GM21381 (cell line): Measurements from ENCODE around the gene USP11.

Source experiments
- ATAC-seq: cut with Tn5 transposase; IDR thresholded peaks from one replicate; pipeline ENCODE4 v1.9.1; 2021; ENCODE audit warnings: mild to moderate bottlenecking, moderate library complexity; ENCODE audit not compliant: unreplicated experiment

The USP11 gene

DNA sequence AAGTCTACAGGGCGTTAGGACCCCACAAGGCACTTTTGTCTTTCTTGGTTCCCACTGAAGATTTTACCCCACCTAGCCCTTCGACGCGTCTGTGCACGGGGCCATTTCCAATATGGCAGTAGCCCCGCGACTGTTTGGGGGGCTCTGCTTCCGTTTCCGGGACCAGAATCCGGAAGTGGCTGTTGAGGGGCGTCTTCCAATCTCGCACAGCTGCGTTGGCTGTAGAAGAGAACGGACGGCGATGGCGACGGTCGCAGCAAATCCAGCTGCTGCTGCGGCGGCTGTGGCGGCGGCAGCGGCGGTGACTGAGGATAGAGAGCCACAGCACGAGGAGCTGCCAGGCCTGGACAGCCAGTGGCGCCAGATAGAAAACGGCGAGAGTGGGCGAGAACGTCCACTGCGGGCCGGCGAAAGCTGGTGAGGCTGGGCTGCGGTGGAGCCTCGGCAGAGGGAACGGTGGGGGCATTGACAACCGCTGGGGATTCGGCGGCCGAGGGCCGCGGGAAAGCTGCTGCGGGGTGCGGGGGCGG, at the start of gene USP11:
Gene USP11, plus strand, starts transcription at position 207 of the 530 bp plus-strand sequence. Its CDS starts 35 bp downstream, at position 242.
- peak; percentile 7 for ATAC-seq

- no peak for ATAC-seq
These were observed 48.3 kb upstream of the USP11 start for GRCh38 chrX:47184486-47184885.

DNA sequence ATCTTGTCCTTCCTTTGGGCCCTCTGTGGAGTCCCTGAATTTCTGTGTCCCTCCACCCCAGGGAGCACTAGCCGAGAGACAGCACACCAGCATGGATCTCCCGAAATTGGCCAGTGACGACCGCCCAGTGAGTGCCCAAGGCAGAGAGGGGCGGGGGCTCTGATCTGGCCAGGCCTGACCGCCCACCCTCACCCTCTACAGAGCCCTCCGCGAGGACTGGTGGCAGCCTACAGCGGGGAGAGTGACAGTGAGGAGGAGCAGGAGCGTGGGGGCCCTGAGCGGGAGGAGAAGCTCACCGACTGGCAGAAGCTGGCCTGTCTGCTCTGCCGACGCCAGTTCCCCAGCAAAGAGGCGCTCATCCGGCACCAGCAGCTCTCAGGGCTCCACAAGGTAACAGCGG, 47.6 kb upstream of the USP11 start:
- ATAC-seq, result no peak

DNA sequence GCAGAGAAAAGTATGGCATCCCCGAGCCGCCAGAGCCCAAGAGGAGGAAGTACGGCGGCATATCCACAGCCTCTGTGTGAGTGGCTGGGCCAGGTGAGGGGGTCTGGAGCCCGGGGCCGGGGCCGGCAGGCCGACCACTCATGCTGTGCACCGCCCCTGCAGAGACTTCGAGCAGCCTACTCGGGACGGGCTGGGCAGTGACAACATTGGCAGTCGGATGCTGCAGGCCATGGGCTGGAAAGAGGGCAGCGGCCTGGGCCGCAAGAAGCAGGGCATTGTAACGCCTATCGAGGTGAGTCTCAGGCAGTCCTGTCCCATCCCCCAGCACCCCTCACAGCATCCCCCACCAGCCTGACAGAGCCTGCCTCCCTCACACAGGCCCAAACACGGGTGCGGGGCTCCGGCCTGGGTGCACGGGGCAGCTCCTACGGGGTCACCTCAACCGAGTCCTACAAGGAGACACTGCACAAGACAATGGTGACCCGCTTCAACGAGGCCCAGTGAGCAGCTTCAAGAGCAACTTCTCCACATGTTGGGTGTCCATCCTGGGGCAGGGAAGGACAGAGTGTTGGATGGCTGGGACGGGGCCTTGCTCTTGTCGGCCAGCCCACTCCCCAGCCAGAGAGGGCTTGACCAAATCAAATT, 46.6 kb upstream of the USP11 start:
- no peak for ATAC-seq

- no peak for ATAC-seq
These were observed 45.6 kb upstream of the USP11 start for GRCh38 chrX:47187106-47187677.

DNA sequence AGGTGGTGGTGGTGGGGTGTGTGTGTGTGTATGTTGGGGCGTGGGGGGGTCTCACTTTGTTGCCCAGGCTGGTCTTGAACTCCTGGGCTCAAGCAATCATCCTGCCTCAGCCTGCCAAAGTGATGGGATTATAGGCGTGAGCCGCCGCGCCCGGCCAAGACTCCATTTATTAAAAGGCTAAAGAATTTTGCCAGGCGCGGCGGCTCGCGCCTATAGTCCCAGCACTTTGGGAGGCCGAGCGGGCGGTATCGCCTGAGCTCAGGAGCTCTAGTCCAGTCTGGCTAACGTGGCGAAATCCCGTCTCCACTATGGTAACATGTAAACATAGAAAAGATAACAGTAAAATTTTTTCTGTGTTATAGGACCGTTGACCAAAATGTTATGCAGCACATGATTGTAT, 42.9 kb upstream of the USP11 start:
- no peak for ATAC-seq

GRCh38 chrX:47190445-47191269, 42.2 kb upstream of the USP11 start:
- ATAC-seq, result peak; percentile 63

DNA sequence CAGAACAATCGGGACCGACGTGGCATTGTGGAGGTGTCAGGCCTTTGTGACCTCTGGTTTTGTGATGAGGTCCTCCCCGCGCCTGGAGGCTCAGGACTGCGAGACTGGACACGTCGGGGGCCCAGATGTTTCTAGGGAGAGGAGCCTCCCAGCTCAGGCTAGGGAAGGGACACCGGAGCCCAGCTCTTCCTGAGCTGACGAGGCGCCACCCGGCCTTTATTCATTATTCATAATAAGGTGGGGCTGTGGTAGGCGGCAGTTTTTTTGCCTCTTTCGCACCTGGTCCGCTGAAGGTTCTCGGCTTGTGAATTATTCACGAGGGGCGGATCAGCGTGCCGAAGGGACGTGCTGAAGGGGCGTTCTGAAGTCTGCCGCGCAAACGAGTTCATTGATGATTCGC, 41.5 kb upstream of the USP11 start:
- ATAC-seq, result no peak

DNA sequence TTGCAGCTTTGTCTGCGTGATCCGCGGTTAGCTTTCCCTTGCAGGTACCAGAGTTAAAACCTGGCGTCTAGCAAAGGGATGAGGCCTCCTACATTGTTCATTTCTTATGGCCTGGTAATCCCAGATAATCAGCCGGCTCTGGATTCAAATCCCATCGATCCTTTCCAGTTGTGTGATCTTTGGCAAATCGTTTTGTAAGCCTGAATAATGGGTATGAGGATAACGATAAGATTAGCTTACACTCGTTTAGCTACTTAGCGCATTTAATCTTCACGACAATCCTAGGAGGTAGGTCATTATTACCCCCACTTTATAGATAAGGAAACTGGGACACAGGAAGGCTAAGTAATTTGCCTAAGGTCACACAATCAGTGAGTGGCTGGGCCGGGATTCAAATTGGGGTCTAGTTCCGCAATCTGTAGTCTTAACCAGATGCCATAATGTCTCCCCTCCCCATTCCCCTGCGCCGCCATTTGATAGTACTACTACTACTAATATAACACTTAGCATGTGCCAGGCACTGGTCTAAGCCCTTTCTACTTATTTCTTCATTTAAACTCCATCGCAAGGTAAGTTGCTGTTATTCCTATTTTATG, 40.9 kb upstream of the USP11 start:
- no peak for ATAC-seq

- peak; percentile 65 for ATAC-seq
These were observed 39.2 kb upstream of the USP11 start, which contains the start of gene UBA1 for GRCh38 chrX:47193475-47194193. Gene UBA1 (plus strand): TSS chrX:47193829. CDS start chrX:47198803, 4,974 bp downstream.

DNA sequence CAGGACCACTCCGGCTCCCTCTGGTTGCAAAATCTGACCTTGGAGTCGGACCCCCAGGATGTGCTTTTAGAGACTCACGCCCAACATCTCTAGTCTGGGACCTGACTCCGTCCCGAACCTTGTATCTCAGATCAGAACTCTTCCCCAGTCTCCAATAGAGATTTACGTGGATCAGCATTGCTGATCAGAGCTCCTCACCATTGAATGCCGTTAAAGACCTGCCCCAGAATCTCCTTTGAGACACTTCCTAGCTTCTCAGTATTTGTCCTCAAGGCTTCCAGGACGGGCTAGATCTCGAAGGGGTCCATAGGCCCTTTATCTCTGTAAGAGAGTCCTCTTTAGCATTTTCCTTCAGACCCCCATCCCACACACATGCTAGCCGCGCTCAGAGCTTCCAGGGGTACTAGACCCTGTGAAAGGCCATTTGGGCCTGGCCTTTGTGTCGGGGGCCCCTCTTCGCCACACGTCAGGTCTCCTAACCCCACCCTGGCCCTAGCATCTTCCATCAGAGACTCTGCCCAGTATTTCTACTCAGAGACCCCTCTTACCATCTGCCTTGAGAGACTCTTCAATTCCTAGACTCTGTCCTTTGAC, 38.5 kb upstream of the USP11 start:
- ATAC-seq, result no peak

DNA sequence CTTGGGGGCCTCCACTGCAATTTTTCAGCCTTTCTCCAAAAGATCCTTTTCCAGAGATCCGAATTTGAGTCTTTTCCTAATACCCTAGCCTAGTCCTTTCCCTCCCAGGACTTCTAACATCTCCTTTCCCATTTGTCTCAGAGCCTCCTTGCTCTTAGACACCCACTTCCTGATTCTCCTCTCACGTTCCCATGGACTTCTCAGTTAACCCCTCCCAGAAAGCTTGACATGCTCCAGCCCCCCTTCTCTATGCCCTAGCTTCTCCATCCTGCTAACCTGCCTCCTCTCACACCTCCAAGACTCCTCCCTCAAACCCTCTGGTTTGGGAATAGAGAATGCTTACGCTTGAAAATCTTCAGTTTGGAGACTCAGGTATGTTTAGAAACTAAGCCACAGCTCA, 36.7 kb upstream of the USP11 start:
- no peak for ATAC-seq

GRCh38 chrX:47197526-47197925, 35.3 kb upstream of the USP11 start:
- no peak for ATAC-seq

DNA sequence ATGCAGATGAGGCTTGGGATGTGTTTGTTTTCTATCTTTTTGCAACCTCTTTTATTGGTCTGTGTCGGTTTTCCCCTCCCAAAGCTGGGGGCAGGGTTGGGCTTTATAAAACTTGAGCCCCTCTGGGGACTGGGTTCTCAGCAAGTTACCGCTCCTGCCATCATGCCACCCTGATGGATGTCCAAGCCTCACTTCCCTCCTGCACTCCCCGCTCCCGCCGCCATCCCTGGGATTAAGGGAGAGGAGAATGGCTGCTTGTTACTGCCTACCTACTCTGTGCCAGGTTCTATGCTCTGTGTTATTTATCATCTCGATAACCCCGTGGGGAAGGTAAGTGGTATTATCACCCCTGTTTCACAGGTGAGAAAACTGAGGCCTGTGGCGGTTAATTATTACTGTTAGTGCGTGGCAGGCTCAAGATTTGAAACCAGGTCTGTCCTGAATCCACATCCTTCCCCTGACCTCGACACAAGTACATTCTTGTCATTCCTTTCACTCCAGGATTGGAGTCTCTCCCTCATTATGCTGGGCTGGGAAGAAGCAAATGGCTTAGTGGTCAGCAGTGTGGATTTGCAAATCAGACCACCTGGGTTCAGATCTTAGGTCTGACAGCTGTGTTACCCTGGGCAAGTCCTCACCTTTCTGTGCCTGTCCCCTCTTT, 34.7 kb upstream of the USP11 start:
- no peak for ATAC-seq

DNA sequence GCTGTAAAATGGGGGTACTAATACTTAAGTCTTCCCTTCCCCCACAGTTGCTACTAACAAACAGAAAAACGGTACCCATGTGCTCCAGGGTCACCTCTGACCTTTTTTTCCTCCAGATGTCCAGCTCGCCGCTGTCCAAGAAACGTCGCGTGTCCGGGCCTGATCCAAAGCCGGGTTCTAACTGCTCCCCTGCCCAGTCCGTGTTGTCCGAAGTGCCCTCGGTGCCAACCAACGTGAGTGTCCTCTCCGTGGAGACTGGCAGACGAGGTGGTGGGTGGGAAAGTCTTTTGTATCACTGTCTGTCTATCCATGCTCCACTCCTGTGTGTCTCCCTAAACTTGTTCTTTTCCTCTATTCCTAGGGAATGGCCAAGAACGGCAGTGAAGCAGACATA, 34.1 kb upstream of the USP11 start:
- no peak for ATAC-seq

GRCh38 chrX:47199286-47199685, 33.5 kb upstream of the USP11 start:
- no peak for ATAC-seq

GRCh38 chrX:47200385-47201150, 32.2 kb upstream of the USP11 start:
- no peak for ATAC-seq

DNA sequence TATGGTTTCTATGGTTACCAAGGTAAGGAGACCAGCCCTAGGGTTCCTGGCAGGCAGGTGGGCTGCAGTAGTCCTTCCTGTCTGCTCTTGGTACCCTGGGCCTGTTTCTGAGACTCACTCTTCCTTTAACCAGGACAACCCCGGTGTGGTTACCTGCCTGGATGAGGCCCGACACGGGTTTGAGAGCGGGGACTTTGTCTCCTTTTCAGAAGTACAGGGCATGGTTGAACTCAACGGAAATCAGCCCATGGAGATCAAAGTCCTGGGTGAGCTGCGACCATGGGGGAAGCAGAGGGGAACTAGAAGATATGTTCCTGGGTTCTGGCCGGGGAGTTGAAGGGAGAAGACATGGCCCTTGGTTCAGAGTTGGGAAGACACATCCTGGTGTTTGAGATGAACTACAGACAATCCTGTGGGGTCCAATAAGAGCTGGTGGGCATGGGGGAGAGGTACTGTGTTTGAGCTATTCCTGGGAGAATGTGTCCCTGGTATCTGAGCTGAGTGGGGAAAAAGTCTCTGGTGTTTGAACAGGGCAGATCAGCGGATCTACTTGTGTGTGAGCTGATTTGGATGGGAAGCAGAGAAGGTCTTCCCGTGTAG, 31.4 kb upstream of the USP11 start:
- no peak for ATAC-seq

- ATAC-seq, result no peak
These were observed 30.5 kb upstream of the USP11 start for GRCh38 chrX:47202316-47202715.
